ENCODE results near the gene MIP.

Gene MIP

GRCh38 chr12:56420411-56420810 lies 34.0 kb downstream of the MIP start:
- TF ChIP-seq RARB (CRISPR knock-in tag; IDR thresholded peaks at IDR 0.05) (no peak), PATZ1 (CRISPR knock-in tag; IDR thresholded peaks at IDR 0.05; ENCODE audit: borderline replicate concordance) (no peak)
- ATAC-seq = no peak

GRCh38 chr12:56417739-56418138 lies 36.7 kb downstream of the MIP start:
- TF ChIP-seq ZFP30 (CRISPR knock-in tag; IDR thresholded peaks at IDR 0.05) (no peak), CSRNP3 (CRISPR knock-in tag; IDR thresholded peaks at IDR 0.05) (no peak), PPARA (CRISPR knock-in tag; IDR thresholded peaks at IDR 0.05; ENCODE audit: borderline replicate concordance) (no peak), ZNF565 (CRISPR knock-in tag; conservative IDR thresholded peaks at IDR 0.05; ENCODE audit: low read depth) (no peak), OSR1 (CRISPR knock-in tag; IDR thresholded peaks at IDR 0.05) (no peak), ZFP3 (CRISPR knock-in tag; IDR thresholded peaks at IDR 0.05) (no peak), GLIS3 (CRISPR knock-in tag; IDR thresholded peaks at IDR 0.05) (no peak), ISL1 (CRISPR knock-in tag; IDR thresholded peaks at IDR 0.05) (no peak), ZNF8 (CRISPR knock-in tag; IDR thresholded peaks at IDR 0.05) (no peak), POU6F1 (CRISPR knock-in tag; IDR thresholded peaks at IDR 0.05; ENCODE audit: borderline replicate concordance, low read depth) (no peak), CSDC2 (CRISPR knock-in tag; IDR thresholded peaks at IDR 0.05) (no peak), SNAI2 (CRISPR knock-in tag; IDR thresholded peaks at IDR 0.05) (no peak), TOX (CRISPR knock-in tag; IDR thresholded peaks at IDR 0.05; ENCODE audit: borderline replicate concordance) (no peak), ARNTL (CRISPR knock-in tag; IDR thresholded peaks at IDR 0.05; ENCODE audit: borderline replicate concordance, low read depth) (no peak), TCF4 (CRISPR knock-in tag; IDR thresholded peaks at IDR 0.05; ENCODE audit: borderline replicate concordance) (no peak), CREB5 (CRISPR knock-in tag; IDR thresholded peaks at IDR 0.05; ENCODE audit: low read depth) (no peak)
- no peak for ATAC-seq

GRCh38 chr12:56414401-56414800 lies 40.1 kb downstream of the MIP start:
- no peak for TF ChIP-seq BACH2 (CRISPR knock-in tag; IDR thresholded peaks at IDR 0.05; ENCODE audit: borderline replicate concordance)
- no peak for TF ChIP-seq ZFP30 (CRISPR knock-in tag; IDR thresholded peaks at IDR 0.05)
- no peak for TF ChIP-seq OSR1 (CRISPR knock-in tag; IDR thresholded peaks at IDR 0.05)
- TF ChIP-seq PATZ1 (CRISPR knock-in tag; IDR thresholded peaks at IDR 0.05; ENCODE audit: borderline replicate concordance) = no peak
- no peak for TF ChIP-seq ZC3H10 (CRISPR knock-in tag; IDR thresholded peaks at IDR 0.05)
- TF ChIP-seq SNAI2 (CRISPR knock-in tag; IDR thresholded peaks at IDR 0.05) = no peak
- no peak for TF ChIP-seq ISL1 (CRISPR knock-in tag; IDR thresholded peaks at IDR 0.05)
- no peak for TF ChIP-seq POU6F1 (CRISPR knock-in tag; IDR thresholded peaks at IDR 0.05; ENCODE audit: borderline replicate concordance, low read depth)
- TF ChIP-seq ZFP3 (CRISPR knock-in tag; IDR thresholded peaks at IDR 0.05) = no peak
- no peak for TF ChIP-seq GLIS3 (CRISPR knock-in tag; IDR thresholded peaks at IDR 0.05)
- no peak for TF ChIP-seq TOX (CRISPR knock-in tag; IDR thresholded peaks at IDR 0.05; ENCODE audit: borderline replicate concordance)
- TF ChIP-seq CSDC2 (CRISPR knock-in tag; IDR thresholded peaks at IDR 0.05) = no peak
- TF ChIP-seq TCF4 (CRISPR knock-in tag; IDR thresholded peaks at IDR 0.05; ENCODE audit: borderline replicate concordance) = no peak
- no peak for TF ChIP-seq ARNTL (CRISPR knock-in tag; IDR thresholded peaks at IDR 0.05; ENCODE audit: borderline replicate concordance, low read depth)
- no peak for ATAC-seq

All from SK-N-SH treated with all-trans-retinoic acid at 6 μM for 48 hours (cell line).